Measurements from ENCODE around the gene MAPKAP1. TPM values are rescaled to one million over a fixed set of nuclear protein-coding genes. Genes with fewer than 3 reads are reported as not detected.

MAPKAP1 gene
- total and polyA plus RNA-seq, 4 donors = 32.2 to 58.4 (median 56.1) TPM

DNA sequence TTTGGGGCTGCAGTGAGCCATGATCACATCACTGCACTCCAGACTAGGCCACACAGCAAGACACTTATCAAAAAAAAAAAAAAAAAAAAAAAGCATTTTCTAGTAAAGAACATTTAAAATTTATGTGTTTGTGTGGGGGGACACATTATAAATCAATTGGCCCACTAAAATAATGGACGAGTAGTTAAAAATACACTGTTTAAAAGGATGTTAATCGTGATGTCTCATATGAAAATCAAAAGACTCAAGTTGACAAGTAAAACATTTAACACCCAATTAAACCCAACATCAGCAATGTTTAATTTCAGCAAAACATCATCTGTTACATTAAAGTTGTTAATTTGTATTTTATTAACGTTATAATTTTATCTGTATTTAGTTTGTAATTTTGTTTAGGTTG lies 152.3 kb downstream of the MAPKAP1 start:
- intact Hi-C loops (cut with DNase I) = no loop called here
- H3K4me3 ChIP-seq (ENCODE audit: low read length in 2 of 2) = no peak overlapping the region
- peaks cover 0 to 3% of the 10 kb centered on the region in 2 donors for H3K36me3 ChIP-seq (ENCODE audit: control insufficient read depth in 1 of 2, insufficient read depth in 2 of 2, low read length in 1 of 2)
- no peaks in the 10 kb centered on the region for H3K4me1 ChIP-seq (ENCODE audit: control insufficient read depth in 1 of 2, insufficient read depth in 2 of 2, low read length in 2 of 2)
- ATAC-seq (ENCODE audit: low FRiP score) = no peak
- WGBS, 2 donors = 94% methylated on average over 3 of the region's 3 CpGs
- H3K9me3 ChIP-seq (ENCODE audit: control insufficient read depth, low read length) = no peaks in the 10 kb centered on the region
- no peak for DNase-seq
- no peak overlapping the region for H3K27ac ChIP-seq (ENCODE audit: low read depth in 1 of 2, low read length in 2 of 2)
- no peaks in the 10 kb centered on the region for H3K27me3 ChIP-seq (ENCODE audit: control insufficient read depth in 1 of 2, insufficient read depth in 2 of 2, low read length in 1 of 2)

DNA sequence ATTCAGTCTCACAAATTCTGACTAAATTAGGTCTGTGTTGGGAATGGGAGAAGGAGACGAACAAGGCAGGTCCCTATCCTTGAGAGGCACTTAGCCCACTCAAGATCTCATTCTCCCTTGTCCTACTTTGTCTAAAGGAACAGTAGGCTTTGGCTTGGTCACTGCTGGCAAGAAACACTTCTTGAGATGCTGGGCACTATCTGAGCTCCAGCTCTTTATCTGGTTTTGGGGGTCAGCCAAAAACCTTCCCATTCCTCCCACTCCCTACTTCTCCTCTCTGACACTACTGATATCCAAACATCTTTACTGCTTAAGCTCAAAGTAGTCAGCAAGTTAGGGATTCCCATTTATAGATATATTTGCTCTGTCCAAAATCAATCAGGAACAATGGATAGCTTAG lies 155.2 kb downstream of the MAPKAP1 start:
- peaks cover 4 to 8% of the 10 kb centered on the region in 2 donors for H3K4me1 ChIP-seq (ENCODE audit: control insufficient read depth in 1 of 2, insufficient read depth in 2 of 2, low read length in 2 of 2)
- no peaks in the 10 kb centered on the region for H3K27me3 ChIP-seq (ENCODE audit: control insufficient read depth in 1 of 2, insufficient read depth in 2 of 2, low read length in 1 of 2)
- no peaks in the 10 kb centered on the region for H3K36me3 ChIP-seq (ENCODE audit: control insufficient read depth in 1 of 2, insufficient read depth in 2 of 2, low read length in 1 of 2)
- intact Hi-C loops (cut with DNase I) = no loop called here
- no peak for DNase-seq
- H3K4me3 ChIP-seq (ENCODE audit: low read length in 2 of 2) = no peak overlapping the region
- H3K9me3 ChIP-seq (ENCODE audit: control insufficient read depth, low read length) = no peaks in the 10 kb centered on the region
- 93 to 97% methylated on average over 1 of the region's 1 CpG for WGBS, 2 donors
- no peak overlapping the region for H3K27ac ChIP-seq (ENCODE audit: low read depth in 1 of 2, low read length in 2 of 2)
- no peak for ATAC-seq (ENCODE audit: low FRiP score)

DNA sequence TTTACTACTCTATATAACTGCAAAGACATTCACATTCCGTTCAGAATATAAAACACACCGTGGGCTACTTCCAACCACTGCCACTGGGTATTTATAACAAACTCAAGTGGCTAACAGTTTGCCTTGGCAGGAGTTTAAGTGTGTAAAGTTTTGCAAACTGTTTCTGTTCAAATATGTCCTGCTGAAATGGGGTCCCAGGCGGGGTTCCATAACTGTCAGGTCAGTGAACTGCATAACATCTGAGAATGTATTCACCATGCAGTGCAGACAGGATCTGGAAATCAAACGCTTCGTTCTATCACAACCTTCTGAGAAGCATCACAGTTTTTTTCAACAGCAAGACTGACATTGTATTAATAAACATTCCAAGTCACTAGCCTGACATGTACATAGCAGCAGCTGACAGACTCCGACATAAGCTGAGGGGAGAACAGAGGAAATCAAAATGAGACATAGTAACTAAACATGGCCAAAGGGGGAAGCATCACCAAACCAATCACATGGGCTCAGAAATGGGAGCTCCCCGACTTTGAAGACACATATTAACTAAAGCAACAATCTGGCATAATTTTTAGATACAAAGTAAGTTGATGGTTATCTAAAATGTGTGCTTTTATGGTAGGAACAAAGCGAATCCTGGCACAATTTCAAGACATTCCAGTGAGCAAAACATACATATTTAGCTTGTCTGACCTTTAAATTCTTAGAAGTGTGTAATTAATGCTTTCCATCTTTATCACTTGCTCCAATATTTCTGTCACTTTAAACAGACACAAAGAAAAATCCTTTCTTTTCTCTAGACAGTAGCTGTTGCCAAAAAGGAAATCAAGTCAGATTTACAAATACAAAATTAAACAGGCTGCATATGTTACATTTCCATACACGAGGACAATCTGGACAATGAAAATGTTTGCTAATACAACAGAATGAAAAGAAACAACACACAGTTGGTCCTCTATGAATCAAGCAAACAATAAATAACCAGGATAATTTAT lies 156.8 kb downstream of the MAPKAP1 start:
- H3K36me3 ChIP-seq (ENCODE audit: control insufficient read depth in 1 of 2, insufficient read depth in 2 of 2, low read length in 1 of 2) = no peaks in the 10 kb centered on the region
- no peaks in the 10 kb centered on the region for H3K27me3 ChIP-seq (ENCODE audit: control insufficient read depth in 1 of 2, insufficient read depth in 2 of 2, low read length in 1 of 2)
- WGBS, 2 donors = 13 to 16% methylated on average over 9 of the region's 9 CpGs
- H3K9me3 ChIP-seq (ENCODE audit: control insufficient read depth, low read length) = no peaks in the 10 kb centered on the region
- H3K4me3 ChIP-seq (ENCODE audit: low read length in 2 of 2) = no peak overlapping the region
- no peak for DNase-seq
- peak overlapping the region in 1 of 2 donors; percentile 51 for H3K27ac ChIP-seq (ENCODE audit: low read depth in 1 of 2, low read length in 2 of 2)
- H3K4me1 ChIP-seq (ENCODE audit: control insufficient read depth in 1 of 2, insufficient read depth in 2 of 2, low read length in 2 of 2) = peaks cover 5 to 8% of the 10 kb centered on the region in 2 donors
- intact Hi-C loops (cut with DNase I) = loop anchor here in 1 of 2 donors (5.0 kb wide), 1 partner anchor 197 kb away; the partner anchor contains the start of gene PBX3
- peak; percentile 39 for ATAC-seq (ENCODE audit: low FRiP score)

DNA sequence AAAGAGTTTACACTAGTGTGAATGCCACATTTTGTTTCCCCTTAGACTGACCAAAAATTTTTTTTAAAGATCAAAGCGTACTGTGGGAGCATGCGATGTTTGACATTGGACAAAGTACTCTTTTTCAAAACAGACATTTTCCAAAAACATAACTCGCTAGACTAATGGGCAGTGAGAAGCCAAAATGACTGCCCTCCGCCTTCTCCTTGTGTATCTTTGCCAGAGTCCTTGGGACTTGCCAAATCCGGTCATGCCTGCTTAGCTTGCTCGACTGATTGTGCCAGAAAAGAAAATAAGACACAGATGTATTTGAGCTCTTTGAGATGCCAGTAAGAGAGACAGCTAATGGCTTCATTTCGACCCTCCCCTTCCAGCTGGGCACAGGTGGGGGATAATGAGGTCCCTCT lies 157.5 kb downstream of the MAPKAP1 start:
- Histone ChIP-seq H3K9me3 (ENCODE audit: control insufficient read depth, low read length) (no peaks in the 10 kb centered on the region), H3K4me3 (ENCODE audit: low read length in 2 of 2) (no peak overlapping the region), H3K4me1 (ENCODE audit: control insufficient read depth in 1 of 2, insufficient read depth in 2 of 2, low read length in 2 of 2) (peaks cover 10 to 14% of the 10 kb centered on the region in 2 donors), H3K27ac (ENCODE audit: low read depth in 1 of 2, low read length in 2 of 2) (peak overlapping the region; percentile 12 to 18), H3K36me3 (ENCODE audit: control insufficient read depth in 1 of 2, insufficient read depth in 2 of 2, low read length in 1 of 2) (no peaks in the 10 kb centered on the region), H3K27me3 (ENCODE audit: control insufficient read depth in 1 of 2, insufficient read depth in 2 of 2, low read length in 1 of 2) (no peaks in the 10 kb centered on the region)
- ATAC-seq (ENCODE audit: low FRiP score) (peak; percentile 67), DNase-seq (peak in 1 of 2 donors; percentile 63)
- 4 to 11% methylated on average over 7 of the region's 7 CpGs for WGBS, 2 donors
- intact Hi-C loops (cut with DNase I) = loop anchor here in 1 of 2 donors (5.0 kb wide), 1 partner anchor 198 kb away; the partner anchor contains the start of gene PBX3

DNA sequence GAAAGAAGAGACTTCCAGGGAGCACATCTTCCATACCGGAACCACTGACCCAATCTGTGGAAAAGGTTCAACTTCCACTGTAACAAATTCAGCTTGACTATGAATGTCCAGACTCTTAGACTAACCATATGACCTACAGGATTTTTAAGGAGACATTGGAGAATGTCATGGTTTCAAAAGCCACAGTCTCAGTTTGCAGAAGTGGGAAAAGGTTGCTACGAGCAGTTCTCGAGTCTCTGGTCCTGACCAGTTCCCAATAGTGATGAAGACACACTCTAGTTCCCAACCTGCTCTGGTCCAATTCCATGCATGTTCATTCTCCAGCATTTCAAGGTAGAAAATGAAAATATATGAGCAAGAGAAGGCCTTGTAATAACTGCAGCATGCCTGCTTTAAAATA lies 158.0 kb downstream of the MAPKAP1 start:
- peaks cover 11 to 15% of the 10 kb centered on the region in 2 donors for H3K4me1 ChIP-seq (ENCODE audit: control insufficient read depth in 1 of 2, insufficient read depth in 2 of 2, low read length in 2 of 2)
- H3K27ac ChIP-seq (ENCODE audit: low read depth in 1 of 2, low read length in 2 of 2) = peak overlapping the region; percentile 12 to 18
- DNase-seq (no peak), ATAC-seq (ENCODE audit: low FRiP score) (peak; percentile 12)
- H3K36me3 ChIP-seq (ENCODE audit: control insufficient read depth in 1 of 2, insufficient read depth in 2 of 2, low read length in 1 of 2) = no peaks in the 10 kb centered on the region
- intact Hi-C loops (cut with DNase I) = loop anchor here in 1 of 2 donors (5.0 kb wide), 1 partner anchor 198 kb away; the partner anchor contains the start of gene PBX3
- no peaks in the 10 kb centered on the region for H3K27me3 ChIP-seq (ENCODE audit: control insufficient read depth in 1 of 2, insufficient read depth in 2 of 2, low read length in 1 of 2)
- 25 to 26% methylated on average over 3 of the region's 3 CpGs for WGBS, 2 donors
- H3K4me3 ChIP-seq (ENCODE audit: low read length in 2 of 2) = no peak overlapping the region
- no peaks in the 10 kb centered on the region for H3K9me3 ChIP-seq (ENCODE audit: control insufficient read depth, low read length)

DNA sequence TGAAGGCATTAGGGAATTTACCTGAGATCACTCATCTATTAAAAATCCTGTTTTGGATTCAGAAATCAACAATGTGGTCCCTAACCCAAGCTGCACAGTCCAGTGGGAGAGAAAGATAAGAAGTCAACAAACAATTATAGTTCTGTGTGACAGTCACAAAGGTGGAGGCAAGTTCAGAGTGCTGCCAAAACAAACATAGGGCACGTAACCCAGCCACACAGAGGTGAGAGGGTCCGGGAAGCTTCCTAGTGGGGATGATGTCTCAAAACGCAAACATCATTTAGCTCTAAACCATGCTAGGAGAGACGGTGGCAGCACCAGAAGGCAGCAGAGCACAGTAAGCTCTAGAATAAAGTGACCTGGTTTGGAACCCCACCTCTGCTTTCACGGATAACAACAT lies 158.9 kb downstream of the MAPKAP1 start:
- no peaks in the 10 kb centered on the region for H3K36me3 ChIP-seq (ENCODE audit: control insufficient read depth in 1 of 2, insufficient read depth in 2 of 2, low read length in 1 of 2)
- DNase-seq (no peak), ATAC-seq (ENCODE audit: low FRiP score) (no peak)
- no peak overlapping the region for H3K4me3 ChIP-seq (ENCODE audit: low read length in 2 of 2)
- no peaks in the 10 kb centered on the region for H3K27me3 ChIP-seq (ENCODE audit: control insufficient read depth in 1 of 2, insufficient read depth in 2 of 2, low read length in 1 of 2)
- 83 to 84% methylated on average over 5 of the region's 5 CpGs for WGBS, 2 donors
- peaks cover 11 to 15% of the 10 kb centered on the region in 2 donors for H3K4me1 ChIP-seq (ENCODE audit: control insufficient read depth in 1 of 2, insufficient read depth in 2 of 2, low read length in 2 of 2)
- intact Hi-C loops (cut with DNase I) = loop anchor here in 1 of 2 donors (5.0 kb wide), 1 partner anchor 199 kb away; the partner anchor contains the start of gene PBX3
- no peaks in the 10 kb centered on the region for H3K9me3 ChIP-seq (ENCODE audit: control insufficient read depth, low read length)
- no peak overlapping the region for H3K27ac ChIP-seq (ENCODE audit: low read depth in 1 of 2, low read length in 2 of 2)

DNA sequence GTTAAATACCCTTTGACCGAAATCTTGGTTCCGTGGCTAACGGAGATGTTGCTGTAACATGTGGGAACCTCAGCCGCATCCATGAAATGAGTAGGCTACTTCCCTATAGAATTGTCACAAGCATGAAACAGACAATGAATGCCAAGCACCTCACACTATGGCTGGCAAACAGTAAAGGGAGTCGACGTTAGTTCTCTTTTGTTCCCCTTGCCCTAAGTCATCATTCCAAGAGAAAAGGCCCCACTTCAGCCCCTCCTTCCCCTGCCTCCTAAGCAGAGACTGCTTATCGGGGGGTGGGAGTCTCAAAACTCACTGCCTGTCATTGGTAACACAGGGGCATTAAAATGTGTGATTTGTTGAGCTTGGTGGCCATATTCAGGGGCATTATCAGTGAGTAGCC lies 159.6 kb downstream of the MAPKAP1 start:
- peaks cover 11 to 15% of the 10 kb centered on the region in 2 donors for H3K4me1 ChIP-seq (ENCODE audit: control insufficient read depth in 1 of 2, insufficient read depth in 2 of 2, low read length in 2 of 2)
- ATAC-seq (ENCODE audit: low FRiP score) (no peak), DNase-seq (no peak)
- H3K4me3 ChIP-seq (ENCODE audit: low read length in 2 of 2) = no peak overlapping the region
- H3K9me3 ChIP-seq (ENCODE audit: control insufficient read depth, low read length) = no peaks in the 10 kb centered on the region
- intact Hi-C loops (cut with DNase I) = loop anchor here in 1 of 2 donors (5.0 kb wide), 1 partner anchor 200 kb away; the partner anchor contains the start of gene PBX3
- WGBS, 2 donors = 94 to 99% methylated on average over 7 of the region's 7 CpGs
- H3K27ac ChIP-seq (ENCODE audit: low read depth in 1 of 2, low read length in 2 of 2) = no peak overlapping the region
- H3K27me3 ChIP-seq (ENCODE audit: control insufficient read depth in 1 of 2, insufficient read depth in 2 of 2, low read length in 1 of 2) = no peaks in the 10 kb centered on the region
- no peaks in the 10 kb centered on the region for H3K36me3 ChIP-seq (ENCODE audit: control insufficient read depth in 1 of 2, insufficient read depth in 2 of 2, low read length in 1 of 2)

DNA sequence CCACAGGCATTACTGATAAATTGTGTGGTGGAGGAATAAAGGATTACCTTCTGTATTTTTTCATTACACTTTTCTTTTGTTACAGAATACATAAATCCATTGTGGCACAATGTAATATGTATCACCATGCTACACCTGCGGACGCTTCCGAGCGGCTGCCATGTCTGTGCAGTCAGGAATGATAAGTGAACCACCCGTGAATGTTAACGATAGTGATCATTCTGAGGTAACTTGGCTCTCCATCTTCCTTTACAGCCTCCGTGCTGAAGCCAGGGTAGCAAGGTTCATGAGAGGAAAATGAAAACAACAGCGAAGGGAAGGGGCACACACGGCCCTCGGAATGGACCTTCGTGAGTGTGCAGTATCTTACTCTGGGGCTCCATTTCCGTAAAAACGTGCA lies 161.2 kb downstream of the MAPKAP1 start:
- ATAC-seq (ENCODE audit: low FRiP score) (no peak), DNase-seq (no peak)
- H3K4me1 ChIP-seq (ENCODE audit: control insufficient read depth in 1 of 2, insufficient read depth in 2 of 2, low read length in 2 of 2) = peaks cover 11 to 15% of the 10 kb centered on the region in 2 donors
- intact Hi-C loops (cut with DNase I) = loop anchor here in 1 of 2 donors (5.0 kb wide), 1 partner anchor 201 kb away; the partner anchor contains the start of gene PBX3
- H3K27ac ChIP-seq (ENCODE audit: low read depth in 1 of 2, low read length in 2 of 2) = no peak overlapping the region
- no peak overlapping the region for H3K4me3 ChIP-seq (ENCODE audit: low read length in 2 of 2)
- no peaks in the 10 kb centered on the region for H3K9me3 ChIP-seq (ENCODE audit: control insufficient read depth, low read length)
- WGBS, 2 donors = 77 to 87% methylated on average over 13 of the region's 13 CpGs
- no peaks in the 10 kb centered on the region for H3K36me3 ChIP-seq (ENCODE audit: control insufficient read depth in 1 of 2, insufficient read depth in 2 of 2, low read length in 1 of 2)
- H3K27me3 ChIP-seq (ENCODE audit: control insufficient read depth in 1 of 2, insufficient read depth in 2 of 2, low read length in 1 of 2) = no peaks in the 10 kb centered on the region

All from aorta (tissue), 5 donors.